Measurements from ENCODE around the gene BCORL1. TPM values are rescaled to one million over a fixed set of nuclear protein-coding genes. Genes with fewer than 3 reads are reported as not detected.

Gene BCORL1
- polyA plus RNA-seq, 1 donor from 2014 or later, result 1.0 TPM

GRCh38 chrX:129955682-129956081 lies 26.8 kb upstream of the BCORL1 start:
- peaks cover 25% of the 10 kb centered on the region for H3K27me3 ChIP-seq (ENCODE audit: insufficient read depth, low read depth, low read length)
- H4K20me1 ChIP-seq (ENCODE audit: insufficient read depth), result no peaks in the 10 kb centered on the region
- no peaks in the 10 kb centered on the region for H3K79me2 ChIP-seq (replicated peaks; ENCODE audit: insufficient read depth, low read length)
- no peak overlapping the region for H3K9ac ChIP-seq (ENCODE audit: low read length)
- H3K9me2 ChIP-seq (ENCODE audit: insufficient read depth, low read length), result no peaks in the 10 kb centered on the region
- no peak overlapping the region for H3K4me2 ChIP-seq (ENCODE audit: low read length)
- TF ChIP-seq TAF1 (IDR thresholded peaks at IDR 0.05; ENCODE audit: low read depth) (no peak), SMC3 (conservative IDR thresholded peaks at IDR 0.05; ENCODE audit: poor library complexity) (no peak), MXI1 (conservative IDR thresholded peaks at IDR 0.05; ENCODE audit: poor library complexity, severe bottlenecking) (no peak), RAD21 (conservative IDR thresholded peaks at IDR 0.05) (no peak), EZH2 (IDR thresholded peaks at IDR 0.05; ENCODE audit: borderline replicate concordance, insufficient read depth, low read length, poor library complexity, severe bottlenecking) (no peak), REST (IDR thresholded peaks at IDR 0.05; ENCODE audit: borderline replicate concordance) (no peak), EP300 (conservative IDR thresholded peaks at IDR 0.05; ENCODE audit: poor library complexity, severe bottlenecking) (no peak), POLR2AphosphoS5 (IDR thresholded peaks at IDR 0.05) (no peak), CTCF (IDR thresholded peaks at IDR 0.05; ENCODE audit: poor library complexity, severe bottlenecking) (no peak)
- no peak overlapping the region for H2AFZ ChIP-seq (ENCODE audit: low read depth, low read length)
- H3K4me3 ChIP-seq (ENCODE audit: low read length), result no peak overlapping the region
- no peak overlapping the region for H3K27ac ChIP-seq (ENCODE audit: low read length)
- no peaks in the 10 kb centered on the region for H3K9me3 ChIP-seq (ENCODE audit: low read length)
- no peaks in the 10 kb centered on the region for H3K36me3 ChIP-seq (ENCODE audit: insufficient read depth, low read length)
- H3F3A ChIP-seq (ENCODE audit: insufficient read depth, low read length, poor library complexity, severe bottlenecking), result no peaks in the 10 kb centered on the region

- Histone ChIP-seq H4K20me1 (ENCODE audit: insufficient read depth) (no peaks in the 10 kb centered on the region), H3K27ac (ENCODE audit: low read length) (no peak overlapping the region), H3K4me2 (ENCODE audit: low read length) (no peak overlapping the region), H3F3A (ENCODE audit: insufficient read depth, low read length, poor library complexity, severe bottlenecking) (no peaks in the 10 kb centered on the region), H3K9ac (ENCODE audit: low read length) (no peak overlapping the region), H2AFZ (ENCODE audit: low read depth, low read length) (no peak overlapping the region), H3K79me2 (replicated peaks; ENCODE audit: insufficient read depth, low read length) (no peaks in the 10 kb centered on the region), H3K9me3 (ENCODE audit: low read length) (no peaks in the 10 kb centered on the region), H3K9me2 (ENCODE audit: insufficient read depth, low read length) (no peaks in the 10 kb centered on the region), H3K27me3 (ENCODE audit: insufficient read depth, low read depth, low read length) (peaks cover 25% of the 10 kb centered on the region), H3K36me3 (ENCODE audit: insufficient read depth, low read length) (no peaks in the 10 kb centered on the region), H3K4me3 (ENCODE audit: low read length) (no peak overlapping the region)
- TF ChIP-seq RAD21 (conservative IDR thresholded peaks at IDR 0.05), result no peak
- no peak for TF ChIP-seq EZH2 (IDR thresholded peaks at IDR 0.05; ENCODE audit: borderline replicate concordance, insufficient read depth, low read length, poor library complexity, severe bottlenecking)
- no peak for TF ChIP-seq SMC3 (conservative IDR thresholded peaks at IDR 0.05; ENCODE audit: poor library complexity)
- TF ChIP-seq REST (IDR thresholded peaks at IDR 0.05; ENCODE audit: borderline replicate concordance), result no peak
- TF ChIP-seq POLR2AphosphoS5 (IDR thresholded peaks at IDR 0.05), result no peak
Observed at GRCh38 chrX:129956145-129956544, 26.3 kb upstream of the BCORL1 start.

All from neural cell (in vitro differentiated cells).